AG04449 (cell line): ENCODE data around the gene UBE2D2.

Experiments
- CTCF ChIA-PET: fragments of 350-600 bp; formaldehyde crosslinking; extraction: SDS; loops from one replicate; lab custom pipeline; 2021; ENCODE audit warnings: antibody characterized with exemption; lab: Yijun Ruan, JAX
- POLR2A ChIA-PET: fragments of 400-600, 350-600 bp; formaldehyde crosslinking; extraction: SDS; loops from one replicate; lab custom pipeline; 2020; ENCODE audit warnings: antibody characterized with exemption, inconsistent platforms; lab: Yijun Ruan, JAX
- DNase-seq: peaks from one replicate; pipeline ENCODE4 v3.0.0-alpha.2; 2010; ENCODE audit warnings: low read depth, low spot score
- H3K4me3 ChIP-seq: 2 replicates; pipeline ENCODE4 v1.5.1; 2011; ENCODE audit warnings: low read depth, mild to moderate bottlenecking, control low read depth, low read length
- TF ChIP-seq, protein P1 (sequence below): IDR thresholded peaks from one replicate; pipeline ENCODE4 v1.5.1; 2011; ENCODE audit warnings: mild to moderate bottlenecking, moderate library complexity, low read length, control low read depth, inconsistent platforms; ENCODE audit not compliant: insufficient read depth; ENCODE audit errors: missing control alignments

UBE2D2 gene

GRCh38 chr5:139675825-139676224 lies 114.7 kb downstream of the UBE2D2 start:
- CTCF ChIA-PET: interaction anchor here (0.9 to 1.2 kb wide), 4 partner anchors 14 to 90 kb away, joined by 3 to 6 read pairs (median 4); partner anchors contain the start of gene CXXC5
- H3K4me3 ChIP-seq: no peak overlapping the region
- TF ChIP-seq, protein P1, sequence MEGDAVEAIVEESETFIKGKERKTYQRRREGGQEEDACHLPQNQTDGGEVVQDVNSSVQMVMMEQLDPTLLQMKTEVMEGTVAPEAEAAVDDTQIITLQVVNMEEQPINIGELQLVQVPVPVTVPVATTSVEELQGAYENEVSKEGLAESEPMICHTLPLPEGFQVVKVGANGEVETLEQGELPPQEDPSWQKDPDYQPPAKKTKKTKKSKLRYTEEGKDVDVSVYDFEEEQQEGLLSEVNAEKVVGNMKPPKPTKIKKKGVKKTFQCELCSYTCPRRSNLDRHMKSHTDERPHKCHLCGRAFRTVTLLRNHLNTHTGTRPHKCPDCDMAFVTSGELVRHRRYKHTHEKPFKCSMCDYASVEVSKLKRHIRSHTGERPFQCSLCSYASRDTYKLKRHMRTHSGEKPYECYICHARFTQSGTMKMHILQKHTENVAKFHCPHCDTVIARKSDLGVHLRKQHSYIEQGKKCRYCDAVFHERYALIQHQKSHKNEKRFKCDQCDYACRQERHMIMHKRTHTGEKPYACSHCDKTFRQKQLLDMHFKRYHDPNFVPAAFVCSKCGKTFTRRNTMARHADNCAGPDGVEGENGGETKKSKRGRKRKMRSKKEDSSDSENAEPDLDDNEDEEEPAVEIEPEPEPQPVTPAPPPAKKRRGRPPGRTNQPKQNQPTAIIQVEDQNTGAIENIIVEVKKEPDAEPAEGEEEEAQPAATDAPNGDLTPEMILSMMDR: no peak
- POLR2A ChIA-PET: no interaction called here
- DNase-seq: no peak

- DNase-seq: no peak
- TF ChIP-seq, protein P1: no peak
- POLR2A ChIA-PET: no interaction called here
- CTCF ChIA-PET: interaction anchor here (0.9 to 3.7 kb wide), 5 partner anchors 13 to 89 kb away, joined by 3 to 16 read pairs (median 3); partner anchors contain the start of gene CXXC5
- no peak overlapping the region for H3K4me3 ChIP-seq
These were observed 115.3 kb downstream of the UBE2D2 start for GRCh38 chr5:139676406-139676805.

DNA sequence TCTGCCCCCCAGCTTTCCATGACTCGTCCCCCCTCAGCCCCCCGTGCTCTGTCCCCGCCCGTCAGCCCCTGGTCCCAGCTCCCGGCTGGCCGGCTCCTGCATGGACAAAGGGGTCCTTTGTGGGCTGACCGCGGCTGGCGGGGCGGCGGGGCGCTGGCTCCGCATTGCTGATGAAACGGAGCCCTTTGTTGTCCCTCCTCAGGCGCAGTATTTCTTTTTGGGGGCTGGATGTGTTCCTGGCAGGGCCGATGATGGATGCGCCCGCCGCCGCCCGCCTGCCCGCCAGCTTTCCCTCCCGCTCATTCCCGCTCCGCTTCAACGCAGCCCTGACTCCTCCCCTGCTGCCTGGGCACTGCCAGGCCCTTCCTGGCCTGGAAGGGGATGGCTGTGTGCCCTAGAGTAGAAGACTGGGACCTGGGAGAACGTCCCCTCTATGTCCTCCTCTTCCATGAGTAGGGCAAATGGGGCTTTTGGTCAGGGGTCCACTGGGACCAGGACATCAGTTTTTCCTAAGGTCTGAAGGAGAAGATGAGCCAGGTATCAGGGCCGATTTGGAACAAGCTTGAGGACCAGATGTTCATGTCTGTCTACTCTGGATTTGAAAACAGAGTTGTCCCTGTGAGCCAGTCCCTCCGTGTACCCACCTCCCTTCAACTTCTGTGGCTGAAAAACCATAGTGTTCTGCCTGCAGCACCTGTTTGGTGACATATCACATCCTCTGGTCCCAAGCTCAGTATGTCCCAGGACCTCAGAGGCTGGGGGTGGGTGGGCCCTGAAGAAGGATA lies 116.0 kb downstream of the UBE2D2 start:
- TF ChIP-seq, protein P1: no peak
- DNase-seq: no peak
- no peak overlapping the region for H3K4me3 ChIP-seq
- POLR2A ChIA-PET: interaction anchor here (1.0 kb wide), 1 partner anchor 9 kb away, joined by 4 read pairs; no protein-coding TSS in a partner anchor
- CTCF ChIA-PET: interaction anchor here (0.9 to 3.7 kb wide), 9 partner anchors 9 to 88 kb away, joined by 3 to 16 read pairs (median 5); partner anchors contain the start of gene CXXC5
